IPS-18c (cell line): Measurements from ENCODE around the gene DCUN1D4.
"Not testable (repeated sequence)": the region's sequence is repeated elsewhere in the genome, so short reads cannot be mapped to it uniquely, and the experiment has no call there.

Source experiments
- H3K4me3 ChIP-seq: 2 replicates; pipeline ENCODE4 v1.7.0; 2013; ENCODE audit warnings: low read depth, mild to moderate bottlenecking, low read length, moderate library complexity; ENCODE audit not compliant: insufficient read depth
- H3K9me3 ChIP-seq: one replicate; pipeline ENCODE4 v1.6.1; 2013; ENCODE audit warnings: mild to moderate bottlenecking, low read length, moderate library complexity; ENCODE audit not compliant: control insufficient read depth, insufficient read depth

DCUN1D4 gene

DNA sequence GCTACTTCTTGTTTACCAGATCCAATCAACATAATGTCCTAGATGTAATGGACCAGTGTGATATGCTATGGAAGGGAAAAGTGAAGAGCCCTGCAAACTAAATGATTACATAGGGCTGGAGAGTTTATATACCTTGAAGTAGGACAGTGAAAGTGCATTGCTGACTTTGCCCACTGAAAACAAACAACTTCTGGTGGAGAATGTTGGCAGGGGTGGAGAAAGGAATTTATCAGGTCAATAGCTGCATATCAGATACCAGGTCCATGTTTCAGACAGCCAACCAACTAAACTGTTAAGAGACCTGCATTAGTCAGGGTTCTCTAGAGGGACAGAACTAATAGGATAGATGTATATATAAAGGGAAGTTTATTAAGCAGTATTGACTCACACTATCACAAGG, 82.4 kb downstream of the DCUN1D4 start:
- H3K4me3 ChIP-seq, result no peak overlapping the region
- no peaks in the 10 kb centered on the region for H3K9me3 ChIP-seq

DNA sequence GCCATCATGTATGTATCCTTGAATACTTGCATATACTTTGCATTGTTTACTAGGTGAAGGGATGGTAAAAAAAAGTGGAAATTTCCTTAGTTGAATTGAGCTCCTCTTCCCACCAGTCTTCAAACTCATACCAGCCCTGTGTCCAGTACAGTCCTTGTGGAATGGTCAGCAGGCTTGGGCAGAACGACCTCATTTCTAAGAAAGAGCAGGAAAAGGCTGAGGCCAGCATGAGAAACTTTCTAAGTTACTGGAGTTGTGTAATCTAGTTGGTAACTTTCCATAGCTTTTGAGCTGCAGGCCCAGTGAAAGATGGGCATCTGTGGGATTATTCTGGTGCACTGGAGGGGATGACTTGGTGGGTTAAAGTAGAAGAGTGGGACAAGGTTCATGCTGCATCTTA, 87.6 kb downstream of the DCUN1D4 start:
- Histone ChIP-seq H3K4me3 (no peak overlapping the region), H3K9me3 (no peaks in the 10 kb centered on the region)

- no peaks in the 10 kb centered on the region for H3K9me3 ChIP-seq
Observed at GRCh38 chr4:51931461-51931860, 88.5 kb downstream of the DCUN1D4 start.

GRCh38 chr4:51932261-51932660, 89.3 kb downstream of the DCUN1D4 start:
- Histone ChIP-seq H3K4me3 (no peak overlapping the region), H3K9me3 (no peaks in the 10 kb centered on the region)

More at GRCh38 chr4:51931461-51931860, 88.5 kb downstream of the DCUN1D4 start:
- H3K4me3 ChIP-seq, result no peak overlapping the region

DNA sequence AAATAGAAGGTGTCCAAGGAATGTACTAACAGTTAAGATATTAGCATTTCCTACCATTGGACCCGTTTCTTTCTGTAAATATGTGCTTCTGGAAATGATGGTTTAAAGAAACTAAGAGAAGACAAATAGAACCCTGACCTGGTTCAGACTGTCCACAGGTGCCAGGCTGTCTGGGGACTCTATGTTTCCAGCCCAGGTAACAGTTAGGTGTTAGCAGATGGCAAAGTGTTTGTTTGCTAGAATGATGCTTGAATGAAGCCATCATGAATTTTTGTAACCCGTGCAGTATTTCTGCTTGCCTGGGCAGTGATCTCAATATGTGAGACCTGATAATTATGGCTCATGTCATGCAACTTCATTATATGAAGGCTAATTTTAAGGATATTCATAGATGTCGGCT, 89.7 kb downstream of the DCUN1D4 start:
- H3K4me3 ChIP-seq, result no peak overlapping the region
- H3K9me3 ChIP-seq, result no peaks in the 10 kb centered on the region

GRCh38 chr4:51940460-51940859, 97.5 kb downstream of the DCUN1D4 start:
- not testable (repeated sequence) for H3K9me3 ChIP-seq, H3K4me3 ChIP-seq

DNA sequence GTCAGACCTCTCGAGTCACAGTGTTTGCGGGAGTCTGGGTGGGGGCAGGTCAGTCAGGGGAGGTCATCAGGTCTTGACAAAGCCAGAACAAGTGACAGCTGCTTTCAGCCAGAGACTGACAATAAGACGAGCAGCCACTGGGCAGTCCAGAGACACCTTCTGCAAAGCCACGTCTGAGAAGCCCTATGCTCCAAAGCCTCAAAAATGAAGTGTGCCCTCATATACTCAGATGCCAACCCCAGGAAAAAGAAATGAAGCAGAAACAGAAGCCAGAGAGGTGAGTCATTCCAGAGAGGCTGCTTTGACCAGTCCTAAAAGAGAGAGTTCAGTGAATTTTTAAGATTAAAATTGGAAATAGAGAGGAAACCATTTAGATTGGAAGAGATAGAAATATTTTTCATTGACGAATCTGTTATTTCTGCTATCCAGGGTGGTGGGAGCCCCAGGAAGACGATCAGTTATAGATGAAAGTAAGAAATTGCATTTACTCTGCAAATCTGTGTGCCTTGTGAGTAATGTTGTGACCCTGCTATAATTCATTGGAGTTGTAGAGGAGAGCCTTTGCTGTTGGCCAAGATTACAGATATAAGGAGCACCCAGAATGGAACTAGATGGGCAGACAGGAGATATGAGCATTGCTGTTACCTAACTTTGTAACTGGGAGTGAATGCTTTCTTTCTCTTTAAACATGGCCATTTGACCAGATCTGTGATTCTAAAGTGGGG, 99.3 kb downstream of the DCUN1D4 start:
- no peaks in the 10 kb centered on the region for H3K9me3 ChIP-seq
- no peak overlapping the region for H3K4me3 ChIP-seq

DNA sequence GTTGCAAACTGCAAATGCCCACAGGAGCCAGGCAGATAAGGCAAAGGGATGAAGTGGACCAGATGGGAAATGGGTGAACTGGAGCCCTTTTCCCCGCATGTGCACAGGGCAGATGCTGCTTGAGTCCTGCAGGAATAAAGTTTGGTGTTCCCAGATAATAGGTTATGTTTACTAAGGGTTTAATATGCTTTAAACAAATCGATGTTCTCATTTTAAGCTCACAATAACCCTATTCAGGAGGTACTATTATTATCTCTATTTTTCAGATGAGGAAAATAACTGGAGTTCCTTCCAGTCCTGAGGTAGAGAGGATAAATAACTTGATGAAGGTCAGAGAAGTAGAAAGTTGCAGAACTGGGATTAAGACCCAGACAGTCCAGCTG, 99.9 kb downstream of the DCUN1D4 start:
- Histone ChIP-seq H3K9me3 (no peaks in the 10 kb centered on the region), H3K4me3 (no peak overlapping the region)

DNA sequence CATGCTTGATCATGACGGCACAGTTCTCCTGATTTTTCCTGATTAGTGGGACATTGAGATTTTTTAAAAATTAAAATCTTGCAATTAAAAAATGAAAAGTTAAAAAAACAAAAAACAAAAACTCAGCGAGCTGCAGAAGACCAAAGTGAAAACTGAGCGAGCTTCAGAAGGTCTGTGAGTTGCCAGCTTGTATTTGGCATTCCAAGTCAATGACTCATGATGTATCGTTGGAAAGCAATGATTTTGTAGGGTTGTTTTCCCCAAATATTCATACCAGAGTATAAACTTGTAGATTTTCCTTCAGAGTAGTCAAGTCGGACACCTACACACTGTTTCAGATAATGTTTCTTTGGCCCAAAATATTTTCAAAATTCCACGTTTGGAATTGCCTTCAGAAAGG, 100.3 kb downstream of the DCUN1D4 start:
- Histone ChIP-seq H3K9me3 (no peaks in the 10 kb centered on the region), H3K4me3 (no peak overlapping the region)

DNA sequence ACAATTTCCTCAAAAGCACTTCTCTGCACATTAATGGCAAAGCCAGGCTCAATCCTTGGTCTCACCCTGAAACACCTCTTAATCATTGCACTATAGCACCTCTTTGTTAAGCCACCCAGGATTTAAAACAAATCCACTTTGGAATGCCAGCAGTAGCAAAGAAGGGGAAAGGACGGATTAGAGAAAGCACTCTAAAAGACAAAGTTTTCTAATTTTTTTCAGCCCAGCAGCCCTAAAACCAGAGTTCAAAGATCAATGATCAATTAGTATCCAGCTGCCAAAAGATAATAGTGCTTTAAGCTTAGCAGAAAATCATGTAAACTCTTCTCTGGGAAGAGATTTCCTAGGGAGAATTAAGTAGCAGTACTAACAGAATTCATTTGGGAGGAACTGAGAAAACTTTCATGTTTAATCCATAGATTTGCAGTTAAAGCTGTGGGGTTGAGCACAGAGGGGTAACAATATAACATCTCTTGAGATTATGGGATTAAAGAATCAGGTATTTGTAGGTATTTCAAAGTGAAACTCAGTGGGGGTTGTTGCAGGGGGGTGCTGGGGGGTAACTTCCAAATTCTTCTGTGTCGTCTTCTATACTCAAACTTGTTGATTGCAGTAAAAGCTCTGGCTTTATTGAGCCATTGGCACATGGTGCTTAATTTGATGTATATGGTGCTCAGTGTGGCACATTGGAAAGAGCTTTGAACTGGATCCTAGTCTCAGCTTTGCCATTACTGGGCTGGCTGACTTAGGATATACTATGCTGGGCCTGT, 115.4 kb downstream of the DCUN1D4 start:
- H3K9me3 ChIP-seq, result no peaks in the 10 kb centered on the region

DNA sequence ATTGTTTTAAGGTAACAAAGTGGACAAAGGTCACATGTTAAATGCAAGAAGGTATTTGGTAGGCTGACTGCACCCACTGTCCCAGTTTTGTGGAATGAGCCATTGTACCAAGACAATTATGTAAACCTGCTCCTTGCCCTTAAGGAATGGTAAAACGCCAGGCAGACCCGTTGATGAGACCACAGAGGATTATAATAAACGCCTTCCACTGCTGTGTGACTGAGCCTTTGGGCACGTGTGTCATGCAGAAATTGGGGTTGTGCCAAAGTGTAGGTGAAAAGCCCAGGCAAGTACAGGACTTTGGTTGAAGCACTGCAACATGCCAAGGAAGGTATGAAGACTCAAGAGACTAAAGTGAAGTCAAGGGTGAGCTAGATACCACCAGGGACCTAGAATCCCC, 117.5 kb downstream of the DCUN1D4 start:
- H3K9me3 ChIP-seq, result no peaks in the 10 kb centered on the region
- H3K4me3 ChIP-seq, result no peak overlapping the region

More for the DNA sequence above, 115.4 kb downstream of the DCUN1D4 start:
- no peak overlapping the region for H3K4me3 ChIP-seq

DNA sequence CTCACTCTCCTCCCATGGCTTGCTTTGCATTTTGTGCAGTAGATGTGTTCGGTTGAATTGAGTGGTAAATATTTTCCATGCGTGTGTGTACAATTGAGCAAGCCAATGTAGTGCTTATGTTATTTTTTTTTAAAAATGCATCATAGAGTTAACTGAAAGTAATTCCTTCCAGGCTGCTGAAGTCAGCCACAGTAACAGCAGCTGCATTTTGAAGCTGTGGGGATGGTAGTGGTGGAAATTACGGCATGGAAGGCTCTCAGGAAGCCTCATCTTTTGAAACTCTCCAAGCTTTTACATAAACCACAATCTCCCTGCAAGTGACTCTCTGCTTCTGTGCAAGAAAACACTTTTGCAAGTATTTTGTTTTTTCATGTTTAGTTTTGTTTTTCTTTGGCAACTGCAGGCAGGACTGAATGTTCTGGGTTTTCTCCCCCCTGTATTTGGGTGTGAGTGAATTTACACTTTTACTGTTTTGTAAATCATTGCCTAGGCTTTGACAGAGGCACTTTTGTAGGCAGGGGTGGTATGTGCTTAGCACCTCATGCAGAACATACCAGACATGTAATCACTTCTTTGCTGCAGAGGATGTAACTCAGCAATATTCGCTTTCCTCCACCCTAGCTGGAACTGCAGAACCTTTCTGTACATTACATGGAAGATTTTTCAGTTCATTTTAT, 121.0 kb downstream of the DCUN1D4 start:
- Histone ChIP-seq H3K9me3 (no peaks in the 10 kb centered on the region), H3K4me3 (no peak overlapping the region)

DNA sequence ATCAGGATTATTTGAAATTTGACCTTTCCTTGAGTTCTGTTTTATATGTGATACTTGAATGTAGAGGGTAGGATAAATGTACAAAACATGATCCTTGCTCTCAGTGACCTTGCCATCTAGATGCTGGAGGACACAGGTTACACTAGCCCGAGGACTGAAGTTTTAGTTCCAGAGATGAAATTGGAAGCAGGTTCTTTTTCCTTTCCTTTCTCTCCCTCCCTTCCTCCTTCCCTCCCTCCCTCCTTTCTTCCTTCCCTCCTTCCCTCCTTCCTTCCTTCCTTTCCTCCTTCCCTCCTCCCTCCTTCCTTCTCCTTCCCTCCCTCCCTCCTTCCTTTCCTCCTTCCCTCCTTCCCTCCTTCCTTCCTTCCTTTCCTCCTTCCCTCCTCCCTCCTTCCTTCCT, 122.9 kb downstream of the DCUN1D4 start:
- H3K4me3 ChIP-seq, result no peak overlapping the region
- H3K9me3 ChIP-seq, result no peaks in the 10 kb centered on the region
